IMR-90 (cell line): ENCODE results near the gene CCDC102A.

Source experiments
- BHLHE40 ChIP-seq: fragments of 150-350 bp; IDR thresholded peaks from 2 replicates; pipeline ENCODE4 v1.6.1; 2016; ENCODE audit warnings: mild to moderate bottlenecking, low read depth, low read length
- CTCF ChIP-seq: conservative IDR thresholded peaks from 2 replicates; pipeline ENCODE4 v1.5.1; 2012; ENCODE audit warnings: mild to moderate bottlenecking, low read depth, low read length, improper control_type of control experiment
- ELK1 ChIP-seq: fragments of 150-350 bp; IDR thresholded peaks from 2 replicates; pipeline ENCODE4 v1.6.1; 2016; ENCODE audit warnings: low read depth, mild to moderate bottlenecking, low read length, moderate library complexity, borderline replicate concordance
- FOS ChIP-seq: fragments of 150-350 bp; IDR thresholded peaks from 2 replicates; pipeline ENCODE4 v1.6.1; 2016; ENCODE audit warnings: low read depth, low read length
- POLR2A ChIP-seq: IDR thresholded peaks from 2 replicates; pipeline ENCODE4 v1.6.1; 2012; ENCODE audit warnings: mild to moderate bottlenecking, low read depth, low read length
- RAD21 ChIP-seq: IDR thresholded peaks from 2 replicates; pipeline ENCODE4 v1.6.1; 2012; ENCODE audit warnings: low read length, improper control_type of control experiment
- RCOR1 ChIP-seq: IDR thresholded peaks from 2 replicates; pipeline ENCODE4 v1.6.1; 2012; ENCODE audit warnings: mild to moderate bottlenecking, low read length, improper control_type of control experiment; ENCODE audit not compliant: insufficient replicate concordance
- SMC3 ChIP-seq: fragments of 150-350 bp; IDR thresholded peaks from 2 replicates; pipeline ENCODE4 v1.6.1; 2016; ENCODE audit warnings: low read depth, mild to moderate bottlenecking, antibody characterized with exemption, low read length, moderate library complexity
- USF2 ChIP-seq: fragments of 150-350 bp; IDR thresholded peaks from 2 replicates; pipeline ENCODE4 v1.6.1; 2017; ENCODE audit warnings: mild to moderate bottlenecking, antibody characterized with exemption, low read length, low read depth

GRCh38 chr16:57539072-57539796 lies 2.9 kb upstream of the CCDC102A start:
- TF ChIP-seq CTCF: no peak
- TF ChIP-seq FOS: no peak
- TF ChIP-seq ELK1: no peak
- no peak for TF ChIP-seq POLR2A
- TF ChIP-seq RAD21: no peak
- TF ChIP-seq RCOR1: no peak
- TF ChIP-seq BHLHE40: no peak
- no peak for TF ChIP-seq SMC3
- TF ChIP-seq USF2: no peak
